ENCODE measurements around the gene ARID3A.

GRCh38 chr19:876780-877314 is 49.0 kb upstream of the ARID3A start:
- no peak for TF ChIP-seq CTCF (IDR thresholded peaks at IDR 0.05)
- TF ChIP-seq POLR2A (IDR thresholded peaks at IDR 0.05), result no peak

Measured in Peyer's patch (tissue), 4 donors.